Lower lobe of right lung (tissue), 2 donors: Measurements from ENCODE around the gene ZYG11B. TPM values are rescaled to one million over a fixed set of nuclear protein-coding genes. Genes with fewer than 3 reads are reported as not detected.
"Not testable (repeated sequence)": the region's sequence is repeated elsewhere in the genome, so short reads cannot be mapped to it uniquely, and the experiment has no call there.

Experiments
- ATAC-seq, 2 donors: fragments of 200-7000 bp; cut with Tn5 transposase; one replicate each; pipeline ENCODE4 v1.9.1; 2020 to 2022; ENCODE audit warnings: mild to moderate bottlenecking in 2 of 2, moderate library complexity in 2 of 2
- DNase-seq: peaks from one replicate; pipeline ENCODE4 v3.0.0-alpha.2; 2020
- H3K27ac ChIP-seq: fragments of 200-600 bp; one replicate; pipeline ENCODE4 v1.8.0; 2022
- H3K27me3 ChIP-seq: fragments of 200-600 bp; one replicate; pipeline ENCODE4 v1.8.0; 2022; ENCODE audit warnings: low read depth
- H3K36me3 ChIP-seq: fragments of 200-600 bp; one replicate; pipeline ENCODE4 v1.8.0; 2022; ENCODE audit warnings: mild to moderate bottlenecking
- H3K4me1 ChIP-seq: fragments of 200-600 bp; one replicate; pipeline ENCODE4 v1.8.0; 2022
- H3K4me3 ChIP-seq: fragments of 200-600 bp; one replicate; pipeline ENCODE4 v1.8.0; 2022; ENCODE audit warnings: mild to moderate bottlenecking
- H3K9me3 ChIP-seq: fragments of 200-600 bp; one replicate; pipeline ENCODE4 v1.8.0; 2022
- intact Hi-C: fragments of 100-400 bp; cut with DNase I; formaldehyde crosslinking; loops from one replicate; pipeline ENCODE4 v1.11.0; 2022
- total RNA-seq: library from RNA; stranded (reverse); fragmentation: NEBNext Ultra II Directional; extraction: Animal tissue kit (Norgen Biotek cat#: 25700); gene quantifications from one replicate; pipeline ENCODE4 v1.2.1, GENCODE V29; 2021
- TF ChIP-seq, protein P1 (sequence below): fragments of 200-600 bp; IDR thresholded peaks from one replicate; pipeline ENCODE4 v1.8.0; 2022; ENCODE audit warnings: antibody characterized with exemption, mild to moderate bottlenecking
- donor health status: DM: no; HTN: yes; CAD: no; lungs with severe emphysema.

The ZYG11B gene
- total RNA-seq, 1 donor from 2014 or later: 30.6 TPM

DNA sequence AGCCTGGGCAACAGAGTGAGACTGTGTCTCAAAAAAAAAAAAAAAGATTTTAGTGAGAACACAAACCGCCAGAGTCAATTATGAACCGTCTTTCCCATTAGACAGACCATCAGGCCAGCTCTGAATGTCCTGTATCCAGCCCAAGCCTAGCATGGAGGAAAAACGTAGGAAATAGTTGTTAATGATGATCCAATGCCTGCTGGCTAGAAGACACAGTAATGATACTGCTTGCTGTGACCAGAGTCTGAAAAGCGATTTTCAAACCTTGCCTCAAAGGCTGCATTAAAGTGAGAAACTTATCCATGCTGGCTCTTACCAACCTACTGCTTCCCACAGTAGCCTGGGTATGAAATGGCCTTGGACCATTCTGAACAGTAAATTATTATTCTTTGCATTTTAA is 45.1 kb upstream of the ZYG11B start:
- no peaks in the 10 kb centered on the region for H3K9me3 ChIP-seq

DNA sequence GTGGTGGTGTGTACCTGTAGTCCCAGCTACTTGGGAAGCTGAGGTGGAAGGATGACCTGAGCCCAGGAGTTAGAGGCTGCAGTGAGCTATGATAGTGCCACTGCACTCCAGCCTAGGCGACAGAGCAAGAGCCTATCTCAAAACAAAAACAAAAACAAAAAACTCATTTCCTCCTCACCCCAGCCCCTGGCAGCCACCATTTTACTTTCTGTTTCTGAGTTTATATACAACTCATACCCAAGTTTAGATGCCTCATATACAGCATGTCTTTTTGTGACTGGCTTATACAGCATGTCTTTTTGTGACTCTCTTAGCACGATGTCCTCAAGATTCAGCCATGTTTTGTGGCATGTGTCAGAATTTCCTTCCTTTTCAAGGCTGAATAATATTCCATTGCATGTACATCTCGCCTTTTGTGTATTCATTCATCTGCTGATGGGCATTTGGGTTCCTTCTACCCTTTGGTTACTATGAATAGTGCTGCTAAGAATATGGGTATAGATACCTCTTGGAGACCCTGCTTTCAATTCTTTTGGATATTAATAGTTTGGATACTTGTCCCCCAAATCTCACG is 42.8 kb upstream of the ZYG11B start:
- Histone ChIP-seq H3K4me1 (no peaks in the 10 kb centered on the region), H3K27ac (no peak overlapping the region), H3K27me3 (no peaks in the 10 kb centered on the region), H3K4me3 (no peak overlapping the region), H3K36me3 (peaks cover 18% of the 10 kb centered on the region), H3K9me3 (no peaks in the 10 kb centered on the region)
- TF ChIP-seq, protein P1, sequence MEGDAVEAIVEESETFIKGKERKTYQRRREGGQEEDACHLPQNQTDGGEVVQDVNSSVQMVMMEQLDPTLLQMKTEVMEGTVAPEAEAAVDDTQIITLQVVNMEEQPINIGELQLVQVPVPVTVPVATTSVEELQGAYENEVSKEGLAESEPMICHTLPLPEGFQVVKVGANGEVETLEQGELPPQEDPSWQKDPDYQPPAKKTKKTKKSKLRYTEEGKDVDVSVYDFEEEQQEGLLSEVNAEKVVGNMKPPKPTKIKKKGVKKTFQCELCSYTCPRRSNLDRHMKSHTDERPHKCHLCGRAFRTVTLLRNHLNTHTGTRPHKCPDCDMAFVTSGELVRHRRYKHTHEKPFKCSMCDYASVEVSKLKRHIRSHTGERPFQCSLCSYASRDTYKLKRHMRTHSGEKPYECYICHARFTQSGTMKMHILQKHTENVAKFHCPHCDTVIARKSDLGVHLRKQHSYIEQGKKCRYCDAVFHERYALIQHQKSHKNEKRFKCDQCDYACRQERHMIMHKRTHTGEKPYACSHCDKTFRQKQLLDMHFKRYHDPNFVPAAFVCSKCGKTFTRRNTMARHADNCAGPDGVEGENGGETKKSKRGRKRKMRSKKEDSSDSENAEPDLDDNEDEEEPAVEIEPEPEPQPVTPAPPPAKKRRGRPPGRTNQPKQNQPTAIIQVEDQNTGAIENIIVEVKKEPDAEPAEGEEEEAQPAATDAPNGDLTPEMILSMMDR: no peak
- no peak for ATAC-seq
- intact Hi-C loops: no loop called here
- no peak for DNase-seq

More for the DNA sequence above, 45.1 kb upstream of the ZYG11B start:
- Histone ChIP-seq H3K27ac (no peak overlapping the region), H3K27me3 (no peaks in the 10 kb centered on the region), H3K4me1 (peaks cover 12% of the 10 kb centered on the region), H3K36me3 (peaks cover 3% of the 10 kb centered on the region), H3K4me3 (no peak overlapping the region)
- no peak for DNase-seq
- TF ChIP-seq, protein P1: no peak
- no peak for ATAC-seq
- intact Hi-C loops: no loop called here

DNA sequence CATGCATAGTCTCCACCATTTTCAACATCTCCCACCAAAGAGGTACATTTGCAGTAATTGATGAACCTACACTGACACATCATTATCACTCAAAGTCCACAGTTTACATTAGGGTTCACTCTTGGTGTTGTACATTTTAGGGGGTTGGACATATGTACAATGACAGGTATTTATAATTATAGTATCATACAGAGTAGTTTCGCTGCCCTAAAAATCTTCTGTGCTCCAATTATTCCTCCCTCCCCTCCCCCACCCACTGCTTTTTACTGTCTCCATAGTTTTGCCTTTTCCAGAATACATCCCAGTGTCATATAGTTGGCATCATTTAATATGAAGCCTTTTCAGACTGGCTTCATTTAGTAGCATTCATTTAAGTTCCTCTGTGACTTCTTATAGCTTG is 41.7 kb upstream of the ZYG11B start:
- no peak for ATAC-seq
- no peaks in the 10 kb centered on the region for H3K27me3 ChIP-seq
- no peak overlapping the region for H3K4me3 ChIP-seq
- DNase-seq: no peak
- peaks cover 28% of the 10 kb centered on the region for H3K36me3 ChIP-seq
- H3K9me3 ChIP-seq: no peaks in the 10 kb centered on the region
- intact Hi-C loops: no loop called here
- no peak overlapping the region for H3K27ac ChIP-seq
- no peaks in the 10 kb centered on the region for H3K4me1 ChIP-seq
- TF ChIP-seq, protein P1: no peak

DNA sequence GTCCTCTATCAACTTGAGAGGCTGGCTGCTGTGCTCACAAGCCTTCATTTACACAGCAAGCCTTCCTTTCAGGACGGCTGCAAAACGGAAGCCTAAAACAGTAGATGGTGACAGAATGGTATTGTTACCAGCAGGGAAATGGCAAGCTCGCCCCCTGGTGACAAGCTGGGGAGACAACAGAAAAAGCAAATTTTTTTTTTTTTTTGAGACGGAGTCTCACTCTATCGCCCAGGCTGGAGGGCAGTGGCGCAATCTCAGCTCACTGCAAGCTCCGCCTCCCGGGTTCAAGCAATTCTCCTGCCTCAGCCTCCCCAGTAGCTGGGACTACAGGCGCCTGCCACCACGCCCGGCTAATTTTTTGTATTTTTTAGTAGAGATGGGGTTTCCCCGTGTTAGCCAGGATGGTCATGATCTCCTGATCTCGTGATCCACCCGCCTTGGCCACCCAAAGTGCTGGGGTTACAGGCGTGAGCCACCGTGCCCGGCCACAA is 39.9 kb upstream of the ZYG11B start:
- H3K27me3 ChIP-seq, intact Hi-C loops, H3K27ac ChIP-seq, H3K4me3 ChIP-seq, H3K9me3 ChIP-seq, H3K4me1 ChIP-seq: not testable (repeated sequence)
- DNase-seq (peak; percentile 76), ATAC-seq (peak; percentile 90 to 91)
- H3K36me3 ChIP-seq: peaks cover 43% of the 10 kb centered on the region
- TF ChIP-seq, protein P1: peak; percentile 78

DNA sequence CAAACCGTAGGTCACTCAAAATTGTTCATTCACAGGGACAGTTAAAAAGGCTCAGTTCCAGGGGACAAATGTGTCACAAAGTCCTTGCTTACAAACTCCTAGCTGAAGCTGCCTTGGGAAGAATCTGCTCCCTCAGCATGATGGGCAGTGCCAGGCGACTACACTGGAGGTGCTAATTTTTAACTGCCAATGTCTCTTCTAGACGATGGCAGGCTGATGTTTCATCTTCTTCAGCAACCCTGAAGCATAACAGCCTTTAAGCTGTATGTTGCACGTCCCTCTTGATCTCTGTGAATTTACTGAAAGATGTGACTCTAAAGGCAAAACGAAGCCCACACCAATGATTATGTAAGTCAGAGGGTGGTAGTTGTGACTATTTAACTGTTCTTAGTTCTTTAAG is 39.4 kb upstream of the ZYG11B start:
- peaks cover 48% of the 10 kb centered on the region for H3K36me3 ChIP-seq
- H3K4me1 ChIP-seq: no peaks in the 10 kb centered on the region
- no peak overlapping the region for H3K27ac ChIP-seq
- DNase-seq (no peak), ATAC-seq (no peak)
- no peaks in the 10 kb centered on the region for H3K27me3 ChIP-seq
- intact Hi-C loops: no loop called here
- TF ChIP-seq, protein P1: no peak
- no peak overlapping the region for H3K4me3 ChIP-seq
- H3K9me3 ChIP-seq: no peaks in the 10 kb centered on the region
